ENCODE results near the gene ZSWIM6. TPM values are rescaled to one million over a fixed set of nuclear protein-coding genes. Genes with fewer than 3 reads are reported as not detected.

ZSWIM6 gene
- total and polyA plus RNA-seq, 4 donors: 5.9 to 21.6 (median 13.3) TPM

DNA sequence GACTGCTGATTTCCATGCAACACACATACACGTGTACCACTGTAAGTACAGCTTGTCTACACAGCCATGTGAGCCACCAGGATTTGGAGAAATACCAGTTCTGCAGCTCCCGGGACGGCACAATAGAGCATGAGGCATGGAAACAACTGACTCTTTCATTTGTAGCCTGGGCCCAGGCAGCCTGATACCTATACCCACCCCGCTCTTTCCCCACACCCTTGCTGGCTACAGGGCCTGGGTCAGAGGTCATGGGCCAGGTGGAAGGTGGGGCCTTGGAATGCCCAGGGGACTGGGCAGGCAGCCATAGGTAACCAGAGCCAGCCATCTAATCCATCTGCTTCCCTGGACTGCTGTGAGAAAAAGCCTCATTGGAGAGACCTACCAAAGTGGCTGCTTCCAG, 39.0 kb upstream of the ZSWIM6 start:
- 85 to 94% methylated on average over 4 of the region's 4 CpGs for WGBS, 2 donors
- Histone ChIP-seq H3K9ac (ENCODE audit: insufficient read depth in 1 of 2, low read length in 2 of 2) (no peak overlapping the region), H3K27ac (ENCODE audit: low read depth in 1 of 2, low read length in 1 of 2) (no peak overlapping the region), H3K36me3 (ENCODE audit: control insufficient read depth in 4 of 4, insufficient read depth in 4 of 4, low read length in 4 of 4) (no peaks in the 10 kb centered on the region), H3K9me3 (ENCODE audit: control insufficient read depth in 4 of 4, insufficient read depth in 3 of 4, low read length in 3 of 4) (no peaks in the 10 kb centered on the region), H3K4me3 (no peak overlapping the region), H3K4me1 (ENCODE audit: control insufficient read depth in 5 of 5, insufficient read depth in 5 of 5, low read length in 5 of 5) (peaks cover 0 to 12% (median 6%) of the 10 kb centered on the region in 5 donors), H3K27me3 (ENCODE audit: control insufficient read depth in 3 of 3, insufficient read depth in 3 of 3, low read length in 2 of 3) (no peaks in the 10 kb centered on the region)
- DNase-seq (peak in 2 of 3 donors; percentile 37 to 48), ATAC-seq (ENCODE audit: insufficient read depth, low FRiP score) (no peak)
- TF ChIP-seq, protein P1, sequence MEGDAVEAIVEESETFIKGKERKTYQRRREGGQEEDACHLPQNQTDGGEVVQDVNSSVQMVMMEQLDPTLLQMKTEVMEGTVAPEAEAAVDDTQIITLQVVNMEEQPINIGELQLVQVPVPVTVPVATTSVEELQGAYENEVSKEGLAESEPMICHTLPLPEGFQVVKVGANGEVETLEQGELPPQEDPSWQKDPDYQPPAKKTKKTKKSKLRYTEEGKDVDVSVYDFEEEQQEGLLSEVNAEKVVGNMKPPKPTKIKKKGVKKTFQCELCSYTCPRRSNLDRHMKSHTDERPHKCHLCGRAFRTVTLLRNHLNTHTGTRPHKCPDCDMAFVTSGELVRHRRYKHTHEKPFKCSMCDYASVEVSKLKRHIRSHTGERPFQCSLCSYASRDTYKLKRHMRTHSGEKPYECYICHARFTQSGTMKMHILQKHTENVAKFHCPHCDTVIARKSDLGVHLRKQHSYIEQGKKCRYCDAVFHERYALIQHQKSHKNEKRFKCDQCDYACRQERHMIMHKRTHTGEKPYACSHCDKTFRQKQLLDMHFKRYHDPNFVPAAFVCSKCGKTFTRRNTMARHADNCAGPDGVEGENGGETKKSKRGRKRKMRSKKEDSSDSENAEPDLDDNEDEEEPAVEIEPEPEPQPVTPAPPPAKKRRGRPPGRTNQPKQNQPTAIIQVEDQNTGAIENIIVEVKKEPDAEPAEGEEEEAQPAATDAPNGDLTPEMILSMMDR (IDR thresholded peaks at IDR 0.05; ENCODE audit: control extremely low read depth, extremely low read depth): no peak

DNA sequence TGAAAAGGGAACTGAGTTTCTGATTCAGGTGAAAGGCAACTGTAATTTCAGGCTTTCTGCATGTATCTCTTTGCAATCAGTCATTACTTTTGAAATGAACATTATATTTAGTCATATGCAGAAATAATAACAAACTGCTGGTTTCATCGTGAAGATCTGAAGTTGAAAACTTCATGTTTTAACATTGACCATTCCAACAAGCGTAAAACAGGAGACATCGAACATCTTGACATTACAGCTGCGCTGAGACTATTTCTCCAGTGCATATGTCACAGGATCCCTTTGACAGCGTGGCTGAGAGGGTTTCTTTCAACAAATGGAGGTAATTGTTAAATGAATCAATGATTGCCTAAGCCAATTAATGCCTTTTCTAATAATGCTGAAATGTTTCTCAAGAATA, 38.2 kb upstream of the ZSWIM6 start:
- WGBS, 2 donors: 94 to 97% methylated on average over 5 of the region's 5 CpGs
- H3K36me3 ChIP-seq (ENCODE audit: control insufficient read depth in 4 of 4, insufficient read depth in 4 of 4, low read length in 4 of 4): no peaks in the 10 kb centered on the region
- no peak overlapping the region for H3K9ac ChIP-seq (ENCODE audit: insufficient read depth in 1 of 2, low read length in 2 of 2)
- DNase-seq: no peak
- no peak overlapping the region for H3K4me3 ChIP-seq
- H3K27ac ChIP-seq (ENCODE audit: low read depth in 1 of 2, low read length in 1 of 2): no peak overlapping the region
- no peaks in the 10 kb centered on the region for H3K9me3 ChIP-seq (ENCODE audit: control insufficient read depth in 4 of 4, insufficient read depth in 3 of 4, low read length in 3 of 4)
- no peak for ATAC-seq (ENCODE audit: insufficient read depth, low FRiP score)
- H3K27me3 ChIP-seq (ENCODE audit: control insufficient read depth in 3 of 3, insufficient read depth in 3 of 3, low read length in 2 of 3): no peaks in the 10 kb centered on the region
- peaks cover 0 to 18% (median 8%) of the 10 kb centered on the region in 5 donors for H3K4me1 ChIP-seq (ENCODE audit: control insufficient read depth in 5 of 5, insufficient read depth in 5 of 5, low read length in 5 of 5)
- TF ChIP-seq, protein P1 (IDR thresholded peaks at IDR 0.05; ENCODE audit: control extremely low read depth, extremely low read depth): no peak

DNA sequence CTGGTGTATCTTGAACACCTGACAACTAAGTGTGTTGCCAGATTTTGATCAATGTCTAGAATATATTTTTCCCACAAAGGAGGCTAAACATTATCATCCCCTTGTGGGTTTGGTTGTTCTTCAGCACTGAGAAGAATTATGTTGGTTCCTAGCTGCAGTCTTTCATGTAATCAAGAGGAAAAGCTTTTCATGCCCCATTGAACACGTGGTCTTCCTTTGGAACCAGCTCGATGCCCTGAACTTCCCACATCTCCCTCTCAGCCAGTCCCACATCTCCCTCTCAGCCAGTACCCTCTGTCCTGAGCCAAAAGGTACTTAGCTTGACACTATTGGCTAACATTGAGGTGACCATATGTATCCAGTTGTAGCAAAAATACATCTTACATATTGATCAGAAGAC, 36.7 kb upstream of the ZSWIM6 start:
- H3K4me1 ChIP-seq (ENCODE audit: control insufficient read depth in 5 of 5, insufficient read depth in 5 of 5, low read length in 5 of 5): peaks cover 0 to 33% (median 5%) of the 10 kb centered on the region in 5 donors
- DNase-seq (no peak), ATAC-seq (ENCODE audit: insufficient read depth, low FRiP score) (no peak)
- TF ChIP-seq, protein P1 (IDR thresholded peaks at IDR 0.05; ENCODE audit: control extremely low read depth, extremely low read depth): no peak
- H3K36me3 ChIP-seq (ENCODE audit: control insufficient read depth in 4 of 4, insufficient read depth in 4 of 4, low read length in 4 of 4): no peaks in the 10 kb centered on the region
- no peak overlapping the region for H3K4me3 ChIP-seq
- no peak overlapping the region for H3K27ac ChIP-seq (ENCODE audit: low read depth in 1 of 2, low read length in 1 of 2)
- 84 to 92% methylated on average over 2 of the region's 2 CpGs for WGBS, 2 donors
- no peak overlapping the region for H3K9ac ChIP-seq (ENCODE audit: insufficient read depth in 1 of 2, low read length in 2 of 2)
- no peaks in the 10 kb centered on the region for H3K27me3 ChIP-seq (ENCODE audit: control insufficient read depth in 3 of 3, insufficient read depth in 3 of 3, low read length in 2 of 3)
- H3K9me3 ChIP-seq (ENCODE audit: control insufficient read depth in 4 of 4, insufficient read depth in 3 of 4, low read length in 3 of 4): no peaks in the 10 kb centered on the region

DNA sequence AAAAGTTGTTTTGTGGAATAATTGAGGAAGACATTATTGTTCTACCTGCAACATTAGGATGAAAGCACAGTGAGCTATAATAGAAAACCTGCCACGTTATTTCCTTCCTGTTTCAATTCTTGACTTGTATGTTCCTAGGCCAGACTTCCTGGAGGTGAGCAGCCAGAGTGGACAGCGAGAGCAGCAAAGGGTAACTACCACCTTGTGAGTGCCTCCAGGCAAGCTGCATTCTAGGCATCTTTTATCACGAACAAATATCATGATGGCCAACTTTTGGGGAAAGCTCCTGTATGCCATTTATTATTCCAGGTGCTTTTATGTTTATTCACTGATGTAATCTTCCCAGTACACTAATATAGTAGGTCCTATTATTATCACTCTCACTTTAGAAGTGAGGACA, 34.0 kb upstream of the ZSWIM6 start:
- Histone ChIP-seq H3K9me3 (ENCODE audit: control insufficient read depth in 4 of 4, insufficient read depth in 3 of 4, low read length in 3 of 4) (no peaks in the 10 kb centered on the region), H3K27ac (ENCODE audit: low read depth in 1 of 2, low read length in 1 of 2) (no peak overlapping the region), H3K36me3 (ENCODE audit: control insufficient read depth in 4 of 4, insufficient read depth in 4 of 4, low read length in 4 of 4) (no peaks in the 10 kb centered on the region), H3K4me1 (ENCODE audit: control insufficient read depth in 5 of 5, insufficient read depth in 5 of 5, low read length in 5 of 5) (peaks cover 0 to 50% (median 6%) of the 10 kb centered on the region in 5 donors), H3K4me3 (no peak overlapping the region), H3K27me3 (ENCODE audit: control insufficient read depth in 3 of 3, insufficient read depth in 3 of 3, low read length in 2 of 3) (no peaks in the 10 kb centered on the region), H3K9ac (ENCODE audit: insufficient read depth in 1 of 2, low read length in 2 of 2) (no peak overlapping the region)
- no peak for ATAC-seq (ENCODE audit: insufficient read depth, low FRiP score)
- WGBS, 2 donors: 64 to 71% methylated on average over 3 of the region's 3 CpGs
- no peak for DNase-seq
- TF ChIP-seq, protein P1 (IDR thresholded peaks at IDR 0.05; ENCODE audit: control extremely low read depth, extremely low read depth): no peak

Data from lung (tissue), 12 donors.